Lung (tissue), 12 donors: ENCODE measurements around the gene GLRX. TPM values are rescaled to one million over a fixed set of nuclear protein-coding genes. Genes with fewer than 3 reads are reported as not detected.

Experiments
- ATAC-seq: fragments of 200-7000 bp; cut with Tn5 transposase; one replicate; pipeline ENCODE4 v1.9.1; 2020; ENCODE audit warnings: moderate number of reproducible peaks; ENCODE audit not compliant: insufficient read depth, low FRiP score
- DNase-seq, 3 donors: peaks; one replicate each; pipeline ENCODE4 v3.0.0-alpha.2; 2013 to 2017
- H3K27ac ChIP-seq, 2 donors: one replicate each; pipeline ENCODE4 v1.5.1; 2013; ENCODE audit warnings: mild to moderate bottlenecking in 2 of 2, moderate library complexity in 2 of 2, control low read depth in 1 of 2, inconsistent platforms in 1 of 2, low read depth in 1 of 2, low read length in 1 of 2
- H3K27me3 ChIP-seq, 3 donors: one replicate each; pipeline ENCODE4 v1.5.1; 2013; ENCODE audit warnings: low read length in 2 of 3; ENCODE audit not compliant: control insufficient read depth in 3 of 3, insufficient read depth in 3 of 3
- H3K36me3 ChIP-seq, 4 donors: one replicate each; pipeline ENCODE4 v1.5.1; 2013; ENCODE audit warnings: low read length in 4 of 4, mild to moderate bottlenecking in 1 of 4, moderate library complexity in 1 of 4; ENCODE audit not compliant: control insufficient read depth in 4 of 4, insufficient read depth in 4 of 4
- H3K4me1 ChIP-seq, 5 donors: one replicate each; pipeline ENCODE4 v1.5.1; 2013; ENCODE audit warnings: low read length in 5 of 5, mild to moderate bottlenecking in 2 of 5, moderate library complexity in 1 of 5; ENCODE audit not compliant: control insufficient read depth in 5 of 5, insufficient read depth in 5 of 5
- H3K4me3 ChIP-seq: one replicate; pipeline ENCODE4 v1.5.1; 2013; ENCODE audit warnings: mild to moderate bottlenecking, control low read depth, moderate library complexity
- H3K9ac ChIP-seq, 2 donors: one replicate each; pipeline ENCODE4 v1.5.1; 2013; ENCODE audit warnings: low read length in 2 of 2, control low read depth in 1 of 2; ENCODE audit not compliant: insufficient read depth in 1 of 2
- H3K9me3 ChIP-seq, 4 donors: one replicate each; pipeline ENCODE4 v1.5.1; 2013; ENCODE audit warnings: low read length in 3 of 4, mild to moderate bottlenecking in 1 of 4, moderate library complexity in 1 of 4; ENCODE audit not compliant: control insufficient read depth in 4 of 4, insufficient read depth in 3 of 4
- CTCF ChIP-seq: IDR thresholded peaks from 2 replicates; pipeline ENCODE4 v1.5.1; 2012; ENCODE audit warnings: mild to moderate bottlenecking; ENCODE audit errors: control extremely low read depth, extremely low read depth
- WGBS, 2 donors: extraction: QIAGEN DNeasy Blood & Tissue Kit; methylation state at CpG; one replicate each; pipeline ENCODE4 v1.1.7; 2013; 5-methylcytosine and 5-hydroxymethylcytosine counted together
- polyA plus RNA-seq, 2 donors: library from polyadenylated mRNA; stranded (reverse); fragments of 200-250 nt; gene quantifications; one replicate each; pipeline ENCODE4 v1.2.1, GENCODE V29; 2013
- total RNA-seq, 2 donors: library from RNA; depleted of rRNA in 1 of 2; stranded (reverse); fragments of >200 nt in 1 of 2; gene quantifications; one replicate each; pipeline ENCODE4 v1.2.1, GENCODE V29; 2014 to 2021
- donor health status: control.
- donor health status: control.
- donor health status: Bipolar disorder and iron deficiency.
- donor health status: healthy.
- donor health status: DM: yes; HTN: yes; CAD: no.

GLRX gene
- total and polyA plus RNA-seq, 4 donors, result 23.1 to 300 (median 91.2) TPM

- H3K4me1 ChIP-seq, result peaks cover 0 to 20% (median 0%) of the 10 kb centered on the region in 5 donors
- WGBS, 2 donors, result 52 to 58% methylated on average over 7 of the region's 7 CpGs
- H3K27me3 ChIP-seq, result no peaks in the 10 kb centered on the region
- no peak overlapping the region for H3K9ac ChIP-seq
- no peaks in the 10 kb centered on the region for H3K9me3 ChIP-seq
- TF ChIP-seq CTCF, result no peak
- DNase-seq (no peak), ATAC-seq (no peak)
- H3K4me3 ChIP-seq, result no peak overlapping the region
- peaks cover 0 to 5% (median under 1%) of the 10 kb centered on the region in 4 donors for H3K36me3 ChIP-seq
- peak overlapping the region in 1 of 2 donors; percentile 46 for H3K27ac ChIP-seq
Observed at GRCh38 chr5:95778713-95779436, 43.7 kb downstream of the GLRX start.

GRCh38 chr5:95777441-95777840, 45.1 kb downstream of the GLRX start:
- no peaks in the 10 kb centered on the region for H3K9me3 ChIP-seq
- H3K9ac ChIP-seq, result no peak overlapping the region
- peaks cover 0 to 20% (median 0%) of the 10 kb centered on the region in 5 donors for H3K4me1 ChIP-seq
- H3K27me3 ChIP-seq, result no peaks in the 10 kb centered on the region
- TF ChIP-seq CTCF, result no peak
- no peak overlapping the region for H3K27ac ChIP-seq
- no peak for ATAC-seq
- peaks cover 0 to 5% (median 0%) of the 10 kb centered on the region in 4 donors for H3K36me3 ChIP-seq
- H3K4me3 ChIP-seq, result no peak overlapping the region
- WGBS, 2 donors, result 95 to 96% methylated on average over 3 of the region's 3 CpGs
- DNase-seq, result no peak

- peaks cover 2 to 14% (median 7%) of the 10 kb centered on the region in 4 donors for H3K36me3 ChIP-seq
- H3K27me3 ChIP-seq, result no peaks in the 10 kb centered on the region
- ATAC-seq (no peak), DNase-seq (peak in 2 of 3 donors; percentile 18 to 45)
- no peak overlapping the region for H3K9ac ChIP-seq
- TF ChIP-seq CTCF, result no peak
- H3K9me3 ChIP-seq, result no peaks in the 10 kb centered on the region
- H3K4me1 ChIP-seq, result peaks cover 0 to 13% (median 0%) of the 10 kb centered on the region in 5 donors
- H3K27ac ChIP-seq, result no peak overlapping the region
- no peak overlapping the region for H3K4me3 ChIP-seq
- WGBS, 2 donors, result 30 to 64% methylated on average over 3 of the region's 3 CpGs
Observed at GRCh38 chr5:95773335-95774059, 49.0 kb downstream of the GLRX start.
